GM12875 (cell line): ENCODE data around the gene STING1.

Experiments
- H3K4me3 ChIP-seq: one replicate; pipeline ENCODE4 v1.5.1; 2011; ENCODE audit warnings: low read depth, low read length, control low read depth
- TF ChIP-seq, protein P1 (sequence below): IDR thresholded peaks from 2 replicates; pipeline ENCODE4 v1.5.1; 2011; ENCODE audit warnings: low read depth, mild to moderate bottlenecking, control low read depth, inconsistent platforms, low read length, moderate library complexity, borderline replicate concordance; ENCODE audit not compliant: insufficient read depth

The STING1 gene

DNA sequence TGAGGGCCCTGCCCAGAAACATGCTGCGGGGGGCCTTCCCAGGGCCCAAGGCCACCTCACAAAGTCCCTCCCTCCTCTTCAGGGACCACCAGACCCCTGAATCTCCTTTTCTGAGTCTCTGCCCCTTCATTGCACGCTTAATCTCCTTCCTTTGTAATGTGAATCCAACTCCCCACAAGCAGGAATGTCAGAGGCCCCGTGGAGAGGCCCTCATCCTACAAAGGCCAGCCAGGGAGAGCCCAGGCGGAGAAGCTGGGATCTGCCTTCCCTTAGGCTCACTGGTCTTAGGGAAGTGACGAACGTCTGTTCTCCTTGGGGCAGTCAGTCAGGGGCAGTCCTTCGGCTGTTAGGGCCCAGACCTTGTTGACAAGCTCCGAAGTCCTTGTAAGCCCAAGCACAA is 9.5 kb downstream of the STING1 start:
- no peak overlapping the region for H3K4me3 ChIP-seq

DNA sequence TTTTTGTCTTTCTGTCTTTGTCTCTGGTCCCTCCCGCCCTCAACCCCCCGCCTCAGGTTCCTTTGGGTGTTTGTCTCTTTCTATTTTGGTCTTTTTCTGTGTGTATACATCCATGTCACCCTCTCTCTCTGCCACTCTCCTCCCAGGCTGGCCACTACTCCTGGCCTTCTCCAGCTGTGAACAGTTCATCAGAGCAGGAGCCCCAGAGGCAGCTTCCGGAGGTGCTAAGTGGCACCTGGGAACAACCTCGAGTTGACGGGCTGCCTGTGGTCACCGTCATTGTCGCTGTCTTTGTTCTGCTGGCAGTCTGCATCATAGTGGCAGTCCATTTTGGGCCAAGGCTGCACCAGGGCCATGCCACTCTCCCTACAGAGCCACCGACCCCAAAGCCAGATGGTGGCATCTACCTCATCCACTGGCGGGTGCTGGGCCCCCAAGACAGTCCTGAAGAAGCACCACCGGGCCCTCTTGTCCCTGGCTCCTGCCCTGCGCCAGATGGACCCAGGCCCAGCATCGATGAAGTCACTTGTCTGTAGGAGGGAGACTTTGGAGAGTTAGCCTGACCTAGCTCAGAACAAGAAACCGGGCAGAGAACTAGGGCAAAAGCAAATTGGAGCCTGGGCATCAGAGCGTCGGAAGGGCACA is 10.1 kb downstream of the STING1 start:
- TF ChIP-seq, protein P1, sequence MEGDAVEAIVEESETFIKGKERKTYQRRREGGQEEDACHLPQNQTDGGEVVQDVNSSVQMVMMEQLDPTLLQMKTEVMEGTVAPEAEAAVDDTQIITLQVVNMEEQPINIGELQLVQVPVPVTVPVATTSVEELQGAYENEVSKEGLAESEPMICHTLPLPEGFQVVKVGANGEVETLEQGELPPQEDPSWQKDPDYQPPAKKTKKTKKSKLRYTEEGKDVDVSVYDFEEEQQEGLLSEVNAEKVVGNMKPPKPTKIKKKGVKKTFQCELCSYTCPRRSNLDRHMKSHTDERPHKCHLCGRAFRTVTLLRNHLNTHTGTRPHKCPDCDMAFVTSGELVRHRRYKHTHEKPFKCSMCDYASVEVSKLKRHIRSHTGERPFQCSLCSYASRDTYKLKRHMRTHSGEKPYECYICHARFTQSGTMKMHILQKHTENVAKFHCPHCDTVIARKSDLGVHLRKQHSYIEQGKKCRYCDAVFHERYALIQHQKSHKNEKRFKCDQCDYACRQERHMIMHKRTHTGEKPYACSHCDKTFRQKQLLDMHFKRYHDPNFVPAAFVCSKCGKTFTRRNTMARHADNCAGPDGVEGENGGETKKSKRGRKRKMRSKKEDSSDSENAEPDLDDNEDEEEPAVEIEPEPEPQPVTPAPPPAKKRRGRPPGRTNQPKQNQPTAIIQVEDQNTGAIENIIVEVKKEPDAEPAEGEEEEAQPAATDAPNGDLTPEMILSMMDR: no peak
- H3K4me3 ChIP-seq: no peak overlapping the region

More for the DNA sequence above, 9.5 kb downstream of the STING1 start:
- TF ChIP-seq, protein P1: no peak

DNA sequence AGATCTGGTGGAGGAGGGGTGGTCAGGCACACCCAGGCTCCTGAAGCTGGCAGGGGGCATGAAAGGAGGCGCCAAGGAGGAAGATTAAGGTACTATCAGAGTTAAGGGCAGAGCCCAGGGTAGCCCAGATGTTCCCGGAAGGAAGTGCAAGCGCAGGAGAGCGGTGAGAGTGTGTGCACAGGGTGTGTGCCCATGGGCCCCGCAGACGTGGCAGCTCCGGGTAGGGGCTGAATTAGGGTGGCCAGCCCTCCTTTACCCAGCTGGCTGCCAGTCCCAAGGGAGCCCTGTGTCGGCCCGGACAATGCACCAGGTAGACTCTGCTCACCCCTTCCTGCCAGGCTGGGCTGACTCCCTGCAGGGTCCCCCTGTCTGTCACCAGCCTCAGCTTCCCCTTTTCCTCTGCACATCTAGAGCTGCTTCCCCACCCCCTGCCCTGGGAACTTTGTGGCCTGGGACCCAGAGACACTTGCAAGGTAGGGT is 11.7 kb downstream of the STING1 start, which contains the start of gene SMIM33:
Gene SMIM33, plus strand, starts transcription at position 184 of the 480 bp plus-strand sequence. Its CDS starts 118 bp downstream, at position 302.
- TF ChIP-seq, protein P1: no peak
- H3K4me3 ChIP-seq: no peak within 1 kb of the TSS

DNA sequence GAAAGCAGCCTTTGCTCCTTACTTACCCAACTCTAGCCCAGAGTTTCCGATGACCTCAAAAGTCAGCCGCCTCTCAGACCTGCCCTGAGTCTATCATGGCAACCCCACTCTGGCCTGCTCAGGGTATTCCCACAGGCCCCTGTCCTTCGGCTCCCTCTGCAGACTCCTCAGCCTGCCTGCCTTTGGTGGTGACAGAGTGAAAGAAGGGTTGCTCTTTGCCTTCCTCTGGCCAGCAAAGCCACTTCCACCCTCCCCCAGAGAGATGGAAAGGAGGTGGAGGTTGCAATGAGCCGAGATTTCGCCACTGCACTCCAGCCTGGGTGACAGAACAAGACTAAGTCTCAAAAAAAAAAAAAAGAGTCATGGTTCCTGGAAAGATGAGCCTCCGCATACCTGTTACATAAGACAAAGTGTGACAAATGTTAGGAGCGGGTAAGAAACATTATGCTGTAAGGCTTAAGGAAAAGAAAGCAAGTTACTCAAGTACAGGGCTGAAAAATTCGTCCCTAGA is 14.1 kb downstream of the STING1 start:
- TF ChIP-seq, protein P1: no peak

DNA sequence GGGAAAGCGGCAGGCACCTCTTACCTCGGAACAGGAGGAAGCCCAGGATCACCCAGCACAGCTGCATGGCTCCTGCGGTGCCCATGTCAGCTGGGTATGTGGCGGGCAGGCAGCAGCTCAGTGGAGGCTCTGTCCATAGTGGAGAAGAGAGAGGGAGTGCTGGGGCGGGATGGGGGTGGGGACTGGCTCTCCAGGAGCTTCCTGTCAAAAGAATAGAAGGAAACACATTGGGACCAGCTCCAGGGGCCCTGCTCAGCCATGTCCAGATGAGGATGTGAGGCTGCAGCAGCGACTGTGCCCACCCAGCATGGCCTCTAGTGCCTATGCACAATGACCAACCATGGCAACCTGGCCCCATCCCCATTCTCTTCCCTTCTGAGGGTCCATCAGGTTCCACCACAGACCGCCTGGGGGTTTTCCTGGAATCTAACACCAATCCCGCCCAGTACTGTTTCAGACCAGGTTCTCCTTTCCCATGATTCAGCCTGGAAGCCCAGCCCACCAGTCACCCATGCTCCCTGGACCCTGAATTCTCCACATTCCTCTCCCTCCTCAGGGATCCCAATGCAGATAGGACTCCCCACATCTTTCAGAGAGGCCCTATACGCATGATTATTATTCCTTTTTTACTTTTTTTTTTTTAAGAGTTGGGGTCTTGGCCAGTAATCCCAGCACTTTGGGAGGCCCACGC is 19.8 kb downstream of the STING1 start, which contains the start of gene ECSCR:
Gene ECSCR, minus strand, starts transcription at position 158 of the 691 bp plus-strand sequence. Its CDS starts 73 bp downstream, at position 85.
- H3K4me3 ChIP-seq: no peak within 1 kb of the TSS
- TF ChIP-seq, protein P1: no peak

More for the DNA sequence above, 14.1 kb downstream of the STING1 start:
- no peak overlapping the region for H3K4me3 ChIP-seq

DNA sequence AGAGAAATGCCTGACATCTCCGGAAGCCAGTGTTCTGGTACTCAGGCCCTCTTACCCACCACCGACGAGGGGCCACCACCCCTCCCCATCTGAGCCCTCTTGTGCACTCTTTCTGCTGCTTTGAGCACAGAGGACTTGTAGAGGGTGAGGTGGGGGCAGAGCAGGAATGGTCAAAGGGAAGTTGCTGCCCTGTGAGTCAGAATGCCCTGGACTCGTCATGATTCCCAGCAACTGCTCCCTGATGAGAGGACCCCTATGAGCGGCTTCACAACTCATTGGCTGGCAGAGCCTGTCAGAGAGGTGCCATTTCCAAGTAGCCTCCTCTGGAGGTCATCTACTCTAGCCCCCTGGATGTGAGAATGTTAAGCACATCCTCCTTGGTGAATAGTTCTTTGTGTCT is 20.9 kb downstream of the STING1 start:
- TF ChIP-seq, protein P1: no peak
- H3K4me3 ChIP-seq: no peak overlapping the region

DNA sequence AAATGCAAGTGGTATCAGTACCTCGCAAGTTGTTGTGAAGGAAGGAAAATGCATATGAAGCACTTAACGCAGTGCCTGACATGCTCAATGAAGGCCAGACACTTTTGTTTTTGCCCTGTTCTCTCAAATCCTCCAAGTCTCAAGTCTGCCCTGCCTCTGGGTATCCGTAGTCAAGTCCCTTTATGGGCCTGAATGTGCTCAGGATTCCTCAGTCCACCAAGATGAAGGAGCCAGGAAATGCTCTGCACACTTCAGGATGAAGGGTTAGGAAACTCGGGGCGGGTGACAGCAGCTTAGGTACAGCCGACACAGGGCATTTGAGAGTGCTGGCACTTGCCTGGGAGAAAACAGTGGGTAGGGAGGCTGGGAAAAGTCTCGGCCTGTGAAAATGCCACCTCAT is 21.4 kb downstream of the STING1 start:
- TF ChIP-seq, protein P1: no peak
- H3K4me3 ChIP-seq: no peak overlapping the region
